Caco-2 (cell line): Measurements from ENCODE around the gene GCKR. TPM values are rescaled to one million over a fixed set of nuclear protein-coding genes. Genes with fewer than 3 reads are reported as not detected.

Experiments used
- BruUV-seq: library from RNA; stranded (reverse); fragments of 400-500 nt; replicated peaks from 2 replicates; lab custom pipeline; 2021; lab: Mats Ljungman, UMichigan
- CTCF ChIA-PET: fragments of 300-600 bp; sonication (Branson Sonifier 250); formaldehyde crosslinking; loops from one replicate; lab custom pipeline; 2022; ENCODE audit warnings: antibody characterized with exemption; lab: Charles Lee
- POLR2A ChIA-PET: fragments of 300-600 bp; sonication (Branson Sonifier 250); formaldehyde crosslinking; loops from one replicate; lab custom pipeline; 2022; ENCODE audit warnings: antibody characterized with exemption; lab: Charles Lee
- DNase-seq, 2 experiments: peaks; one replicate each; pipeline versions ENCODE4 v3.0.0 to v3.0.0-alpha.2; 2020 to 2022
- H3K27me3 ChIP-seq: replicated peaks from 2 replicates; pipeline ENCODE4 v1.6.0; 2011; ENCODE audit warnings: low read length; ENCODE audit not compliant: control insufficient read depth, insufficient read depth
- H3K36me3 ChIP-seq: 2 replicates; pipeline ENCODE4 v1.5.1; 2011; ENCODE audit warnings: low read length; ENCODE audit not compliant: control insufficient read depth, insufficient read depth
- H3K4me1 ChIP-seq: fragments of 250-450 bp; sonication (Bioruptor Pico); 2 replicates; pipeline ENCODE4 v1.5.1; 2020; ENCODE audit warnings: mild to moderate bottlenecking
- H3K4me3 ChIP-seq: 2 replicates; pipeline ENCODE4 v1.5.1; 2011; ENCODE audit warnings: low read depth, mild to moderate bottlenecking, control low read depth, low read length
- H3K9me3 ChIP-seq: fragments of 250-450 bp; sonication (Bioruptor Pico); 2 replicates; pipeline ENCODE4 v1.5.1; 2020; ENCODE audit warnings: mild to moderate bottlenecking, moderate library complexity
- H3K27ac Mint-ChIP-seq: one replicate; pipeline ENCODE4 v1.8.0; 2022; ENCODE audit warnings: mixed read lengths; ENCODE audit not compliant: unreplicated experiment
- H3K27me3 Mint-ChIP-seq: one replicate; pipeline ENCODE4 v1.8.0; 2022; ENCODE audit warnings: mixed read lengths; ENCODE audit not compliant: insufficient read depth, unreplicated experiment
- H3K36me3 Mint-ChIP-seq: one replicate; pipeline ENCODE4 v1.8.0; 2022; ENCODE audit warnings: mild to moderate bottlenecking, mixed read lengths; ENCODE audit not compliant: insufficient read depth, unreplicated experiment
- H3K4me1 Mint-ChIP-seq: one replicate; pipeline ENCODE4 v1.8.0; 2022; ENCODE audit warnings: low read depth, mixed read lengths; ENCODE audit not compliant: unreplicated experiment
- H3K4me3 Mint-ChIP-seq: one replicate; pipeline ENCODE4 v1.8.0; 2022; ENCODE audit warnings: mild to moderate bottlenecking, moderate library complexity, mixed read lengths; ENCODE audit not compliant: unreplicated experiment
- H3K9me3 Mint-ChIP-seq: one replicate; pipeline ENCODE4 v1.8.0; 2022; ENCODE audit warnings: mixed read lengths; ENCODE audit not compliant: unreplicated experiment
- intact Hi-C: fragments of 100-400 bp; cut with micrococcal nuclease; formaldehyde crosslinking; loops from one replicate; pipeline ENCODE4 v1.10.0; 2022; ENCODE audit not compliant: unreplicated experiment
- total RNA-seq: library from RNA; stranded (reverse); gene quantifications from 2 replicates; pipeline ENCODE4 v1.2.3, GENCODE V29; 2022
- TF ChIP-seq, protein P1 (sequence below), 2 experiments: fragments of 200-600 bp in 1 of 2; IDR thresholded peaks; 1 replicate in 1 of 2; 2 replicates in 1 of 2; pipeline versions ENCODE4 v1.5.1 to v1.8.0; 2011 to 2022; ENCODE audit warnings: antibody characterized with exemption in 1 of 2, control low read depth in 1 of 2, inconsistent platforms in 1 of 2, low read depth in 1 of 2, low read length in 1 of 2, mild to moderate bottlenecking in 1 of 2, moderate library complexity in 1 of 2; ENCODE audit not compliant: insufficient read depth in 1 of 2, severe bottlenecking in 1 of 2, unreplicated experiment in 1 of 2

The GCKR gene
- total RNA-seq, 1 experiment from 2014 or later: not detected

DNA sequence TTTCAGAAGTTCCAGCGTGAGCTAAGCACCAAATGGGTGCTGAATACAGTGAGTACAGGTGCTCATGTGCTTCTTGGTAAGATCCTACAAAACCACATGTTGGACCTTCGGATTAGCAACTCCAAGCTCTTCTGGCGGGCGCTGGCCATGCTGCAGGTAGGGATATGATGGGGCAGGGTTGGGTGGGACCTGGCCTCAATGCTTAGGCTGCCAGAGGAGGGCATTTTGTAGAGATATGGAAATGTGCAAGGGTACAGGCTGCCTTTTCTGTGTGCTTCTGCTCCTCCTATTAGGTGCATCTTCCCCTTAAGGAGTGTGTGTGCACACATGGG is 22.1 kb downstream of the GCKR start:
- intact Hi-C loops: no loop called here
- no peak for DNase-seq
- no peak overlapping the region for H3K4me3 Mint-ChIP-seq
- no peaks in the 10 kb centered on the region for H3K9me3 ChIP-seq
- H3K4me3 ChIP-seq: no peak overlapping the region
- H3K36me3 ChIP-seq: no peaks in the 10 kb centered on the region
- H3K4me1 Mint-ChIP-seq: no peaks in the 10 kb centered on the region
- H3K9me3 Mint-ChIP-seq: no peaks in the 10 kb centered on the region
- CTCF ChIA-PET: interaction anchor here (0.6 kb wide), 1 partner anchor 75 kb away, joined by 3 read pairs; no protein-coding TSS in a partner anchor
- no peak overlapping the region for H3K27ac Mint-ChIP-seq
- no peaks in the 10 kb centered on the region for H3K27me3 Mint-ChIP-seq
- TF ChIP-seq, protein P1, sequence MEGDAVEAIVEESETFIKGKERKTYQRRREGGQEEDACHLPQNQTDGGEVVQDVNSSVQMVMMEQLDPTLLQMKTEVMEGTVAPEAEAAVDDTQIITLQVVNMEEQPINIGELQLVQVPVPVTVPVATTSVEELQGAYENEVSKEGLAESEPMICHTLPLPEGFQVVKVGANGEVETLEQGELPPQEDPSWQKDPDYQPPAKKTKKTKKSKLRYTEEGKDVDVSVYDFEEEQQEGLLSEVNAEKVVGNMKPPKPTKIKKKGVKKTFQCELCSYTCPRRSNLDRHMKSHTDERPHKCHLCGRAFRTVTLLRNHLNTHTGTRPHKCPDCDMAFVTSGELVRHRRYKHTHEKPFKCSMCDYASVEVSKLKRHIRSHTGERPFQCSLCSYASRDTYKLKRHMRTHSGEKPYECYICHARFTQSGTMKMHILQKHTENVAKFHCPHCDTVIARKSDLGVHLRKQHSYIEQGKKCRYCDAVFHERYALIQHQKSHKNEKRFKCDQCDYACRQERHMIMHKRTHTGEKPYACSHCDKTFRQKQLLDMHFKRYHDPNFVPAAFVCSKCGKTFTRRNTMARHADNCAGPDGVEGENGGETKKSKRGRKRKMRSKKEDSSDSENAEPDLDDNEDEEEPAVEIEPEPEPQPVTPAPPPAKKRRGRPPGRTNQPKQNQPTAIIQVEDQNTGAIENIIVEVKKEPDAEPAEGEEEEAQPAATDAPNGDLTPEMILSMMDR (IDR thresholded peaks at IDR 0.05; ENCODE audit: insufficient read depth in 1 of 2, low read depth in 1 of 2, low read length in 1 of 2, severe bottlenecking in 1 of 2, unreplicated experiment in 1 of 2): no peak
- no peaks in the 10 kb centered on the region for H3K4me1 ChIP-seq
- BruUV-seq: no TSS peak
- no peaks in the 10 kb centered on the region for H3K36me3 Mint-ChIP-seq
- POLR2A ChIA-PET: no interaction called here
- H3K27me3 ChIP-seq: no peaks in the 10 kb centered on the region; the same call in 1 of the 2 replicates

DNA sequence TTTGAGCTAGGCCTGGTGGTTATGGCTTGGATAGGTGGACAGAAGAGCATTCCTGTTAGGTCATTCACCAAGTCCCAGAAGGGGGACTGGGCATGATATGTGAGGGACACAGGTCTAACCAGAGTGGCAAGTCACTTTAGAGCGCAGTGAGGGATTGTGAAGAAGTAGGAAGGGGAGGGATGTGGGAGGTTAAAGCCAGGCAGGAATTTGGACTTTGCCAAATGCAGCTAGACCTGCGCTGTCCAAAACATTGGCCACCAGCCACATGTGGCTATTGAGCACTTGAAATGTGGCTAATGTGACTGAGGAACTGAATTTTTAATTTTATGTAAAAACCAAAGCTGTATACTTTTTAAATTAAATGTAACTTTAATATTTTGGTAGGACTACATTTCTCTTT is 23.7 kb downstream of the GCKR start:
- TF ChIP-seq, protein P1 (IDR thresholded peaks at IDR 0.05; ENCODE audit: insufficient read depth in 1 of 2, low read depth in 1 of 2, low read length in 1 of 2, severe bottlenecking in 1 of 2, unreplicated experiment in 1 of 2): no peak
- DNase-seq: no peak
- intact Hi-C loops: no loop called here
- CTCF ChIA-PET: no interaction called here
- Mint-ChIP-seq H3K4me3 (no peak overlapping the region), H3K36me3 (no peaks in the 10 kb centered on the region), H3K9me3 (no peaks in the 10 kb centered on the region), H3K27me3 (no peaks in the 10 kb centered on the region), H3K4me1 (no peaks in the 10 kb centered on the region), H3K27ac (no peak overlapping the region)
- no peaks in the 10 kb centered on the region for H3K4me1 ChIP-seq
- POLR2A ChIA-PET: no interaction called here
- no peaks in the 10 kb centered on the region for H3K36me3 ChIP-seq
- no peaks in the 10 kb centered on the region; the same call in 1 of the 2 replicates for H3K27me3 ChIP-seq
- BruUV-seq: no TSS peak
- no peaks in the 10 kb centered on the region for H3K9me3 ChIP-seq
- no peak overlapping the region for H3K4me3 ChIP-seq

DNA sequence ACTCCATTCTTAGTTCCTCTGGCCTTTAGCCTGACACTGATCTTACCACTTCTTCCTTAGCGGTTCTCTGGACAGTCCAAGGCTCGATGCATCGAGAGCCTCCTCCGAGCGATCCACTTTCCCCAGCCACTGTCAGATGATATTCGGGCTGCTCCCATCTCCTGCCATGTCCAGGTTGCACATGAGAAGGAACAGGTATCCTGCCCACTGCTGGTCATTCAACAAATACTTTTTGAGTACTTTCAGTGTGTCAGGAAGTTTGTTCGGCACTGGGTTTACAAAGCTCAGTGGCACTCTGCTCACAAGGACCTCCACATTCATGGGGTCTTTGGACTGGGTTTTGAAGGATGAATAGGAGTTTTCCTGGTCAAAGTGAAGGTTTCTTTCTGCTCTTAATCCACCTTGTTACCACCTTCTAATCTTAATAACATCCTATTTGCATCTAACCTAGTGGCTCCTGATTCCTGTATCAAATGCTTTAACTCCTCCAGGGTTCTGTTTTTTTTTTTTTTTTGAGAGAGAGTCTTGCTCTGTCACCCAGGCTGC is 25.8 kb downstream of the GCKR start:
- no peaks in the 10 kb centered on the region for H3K36me3 Mint-ChIP-seq
- peak in 1 of 2 experiments; percentile 21 for DNase-seq
- H3K27ac Mint-ChIP-seq: no peak overlapping the region
- H3K9me3 Mint-ChIP-seq: no peaks in the 10 kb centered on the region
- no TSS peak for BruUV-seq
- H3K4me3 Mint-ChIP-seq: no peak overlapping the region
- peaks cover 4% of the 10 kb centered on the region for H3K27me3 Mint-ChIP-seq
- POLR2A ChIA-PET: no interaction called here
- no peaks in the 10 kb centered on the region for H3K36me3 ChIP-seq
- no peaks in the 10 kb centered on the region for H3K4me1 Mint-ChIP-seq
- no peak overlapping the region for H3K4me3 ChIP-seq
- CTCF ChIA-PET: no interaction called here
- TF ChIP-seq, protein P1 (IDR thresholded peaks at IDR 0.05; ENCODE audit: insufficient read depth in 1 of 2, low read depth in 1 of 2, low read length in 1 of 2, severe bottlenecking in 1 of 2, unreplicated experiment in 1 of 2): no peak
- H3K9me3 ChIP-seq: no peaks in the 10 kb centered on the region
- intact Hi-C loops: no loop called here
- H3K27me3 ChIP-seq: no peaks in the 10 kb centered on the region; the same call in 1 of the 2 replicates
- no peaks in the 10 kb centered on the region for H3K4me1 ChIP-seq
